H9 (cell line): ENCODE data around the gene S100Z. TPM values are rescaled to one million over a fixed set of nuclear protein-coding genes. Genes with fewer than 3 reads are reported as not detected.

Experiments
- DNase-seq: peaks from one replicate; pipeline ENCODE4 v3.0.0-alpha.2; 2017
- H2AFZ ChIP-seq: one replicate; pipeline ENCODE4 v1.6.1; 2013; ENCODE audit warnings: mild to moderate bottlenecking, low read length, control low read depth, moderate library complexity
- H2AK5ac ChIP-seq: 2 replicates; pipeline ENCODE4 v1.6.1; 2013; ENCODE audit warnings: low read length, control low read depth, mixed read lengths; ENCODE audit not compliant: insufficient read length
- H2BK120ac ChIP-seq: one replicate; pipeline ENCODE4 v1.6.1; 2013; ENCODE audit warnings: low read depth, mild to moderate bottlenecking, low read length, control low read depth, inconsistent platforms; ENCODE audit not compliant: poor library complexity, severe bottlenecking
- H2BK12ac ChIP-seq: 2 replicates; pipeline ENCODE4 v1.6.1; 2013; ENCODE audit warnings: low read length, control low read depth, mixed read lengths, low read depth; ENCODE audit not compliant: insufficient read length
- H2BK15ac ChIP-seq: 2 replicates; pipeline ENCODE4 v1.6.1; 2013; ENCODE audit warnings: low read depth, low read length, control low read depth
- H2BK20ac ChIP-seq: one replicate; pipeline ENCODE4 v1.6.1; 2013; ENCODE audit warnings: low read depth, mild to moderate bottlenecking, low read length, control low read depth, inconsistent platforms; ENCODE audit not compliant: poor library complexity, severe bottlenecking
- H2BK5ac ChIP-seq: 2 replicates; pipeline ENCODE4 v1.6.1; 2013; ENCODE audit warnings: low read length, control low read depth, mixed read lengths; ENCODE audit not compliant: insufficient read length
- H3K14ac ChIP-seq: 2 replicates; pipeline ENCODE4 v1.6.1; 2013; ENCODE audit warnings: low read length, control low read depth; ENCODE audit not compliant: insufficient read depth
- H3K18ac ChIP-seq: 2 replicates; pipeline ENCODE4 v1.6.1; 2013; ENCODE audit warnings: low read depth, mild to moderate bottlenecking, mixed read lengths, low read length, control low read depth; ENCODE audit not compliant: insufficient read length
- H3K23ac ChIP-seq: 2 replicates; pipeline ENCODE4 v1.6.1; 2013; ENCODE audit warnings: low read length, control low read depth, mixed read lengths, low read depth; ENCODE audit not compliant: insufficient read length
- H3K23me2 ChIP-seq: 2 replicates; pipeline ENCODE4 v1.6.1; 2013; ENCODE audit warnings: low read depth, mild to moderate bottlenecking, mixed read lengths, low read length, control low read depth; ENCODE audit not compliant: insufficient read length, poor library complexity, severe bottlenecking
- H3K27ac ChIP-seq: 2 replicates; pipeline ENCODE4 v1.5.1; 2013; ENCODE audit warnings: low read length, control low read depth, mixed read lengths, low read depth; ENCODE audit not compliant: insufficient read length
- H3K27me3 ChIP-seq: 2 replicates; pipeline ENCODE4 v1.6.1; 2013; ENCODE audit warnings: low read length, control low read depth, inconsistent platforms; ENCODE audit not compliant: insufficient read depth
- H3K4ac ChIP-seq: 2 replicates; pipeline ENCODE4 v1.6.1; 2013; ENCODE audit warnings: low read depth, mild to moderate bottlenecking, control low read depth, inconsistent platforms, low read length, moderate library complexity
- H3K4me1 ChIP-seq: 2 replicates; pipeline ENCODE4 v1.6.1; 2013; ENCODE audit warnings: low read length, control low read depth, inconsistent platforms; ENCODE audit not compliant: insufficient read depth
- H3K4me2 ChIP-seq: 2 replicates; pipeline ENCODE4 v1.6.1; 2013; ENCODE audit warnings: low read length, control low read depth, mixed read lengths; ENCODE audit not compliant: insufficient read length, insufficient read depth
- H3K56ac ChIP-seq: 2 replicates; pipeline ENCODE4 v1.6.1; 2013; ENCODE audit warnings: low read depth, mild to moderate bottlenecking, mixed read lengths, low read length, control low read depth; ENCODE audit not compliant: insufficient read length
- H3K79me1 ChIP-seq: 2 replicates; pipeline ENCODE4 v1.6.1; 2013; ENCODE audit warnings: low read depth, mild to moderate bottlenecking, moderate library complexity, low read length, control low read depth, inconsistent platforms; ENCODE audit not compliant: insufficient read depth, poor library complexity, severe bottlenecking
- H3K79me2 ChIP-seq: 2 replicates; pipeline ENCODE4 v1.6.1; 2013; ENCODE audit warnings: low read length, control low read depth, inconsistent platforms; ENCODE audit not compliant: insufficient read depth
- H3K9ac ChIP-seq: 2 replicates; pipeline ENCODE4 v1.6.1; 2013; ENCODE audit warnings: low read length, control low read depth, mixed read lengths; ENCODE audit not compliant: insufficient read length; ENCODE audit errors: extremely low read depth
- H3K9me3 ChIP-seq: one replicate; pipeline ENCODE4 v1.6.1; 2013; ENCODE audit warnings: low read depth, low read length, inconsistent platforms; ENCODE audit not compliant: control insufficient read depth
- H3T11ph ChIP-seq: one replicate; pipeline ENCODE4 v1.6.1; 2013; ENCODE audit warnings: mild to moderate bottlenecking, low read length, control low read depth, inconsistent platforms
- H4K20me1 ChIP-seq: one replicate; pipeline ENCODE4 v1.6.1; 2013; ENCODE audit not compliant: control insufficient read depth, insufficient read length, insufficient read depth
- H4K5ac ChIP-seq: 2 replicates; pipeline ENCODE4 v1.6.1; 2013; ENCODE audit warnings: low read depth, mild to moderate bottlenecking, mixed read lengths, low read length, control low read depth; ENCODE audit not compliant: insufficient read length
- H4K8ac ChIP-seq: replicated peaks from 2 replicates; pipeline ENCODE4 v1.6.1; 2013; ENCODE audit warnings: low read length, control low read depth, mixed read lengths, low read depth; ENCODE audit not compliant: insufficient read length
- H4K91ac ChIP-seq: 2 replicates; pipeline ENCODE4 v1.6.1; 2013; ENCODE audit warnings: low read depth, mild to moderate bottlenecking, moderate library complexity, mixed read lengths, low read length, control low read depth; ENCODE audit not compliant: insufficient read length
- H3K27ac Mint-ChIP-seq, 3 experiments: 2 replicates in 2 of 3; 3 replicates in 1 of 3; pipeline ENCODE4 v1.8.0; 2020 to 2021; ENCODE audit warnings: mixed read lengths in 3 of 3, mild to moderate bottlenecking in 1 of 3, moderate library complexity in 1 of 3
- H3K27me3 Mint-ChIP-seq: 2 replicates; pipeline ENCODE4 v1.8.0; 2021; ENCODE audit warnings: low read depth, mild to moderate bottlenecking, moderate library complexity, mixed read lengths
- H3K36me3 Mint-ChIP-seq, 3 experiments: 2 replicates in 2 of 3; 3 replicates in 1 of 3; pipeline ENCODE4 v1.8.0; 2020 to 2021; ENCODE audit warnings: low read depth in 3 of 3, mixed read lengths in 3 of 3; ENCODE audit not compliant: insufficient read depth in 1 of 3
- H3K4me1 Mint-ChIP-seq, 2 experiments: 2 replicates each; pipeline ENCODE4 v1.8.0; 2020; ENCODE audit warnings: mixed read lengths in 2 of 2
- H3K4me3 Mint-ChIP-seq, 2 experiments: 2 replicates in 1 of 2; 3 replicates in 1 of 2; pipeline ENCODE4 v1.8.0; 2020 to 2021; ENCODE audit warnings: mild to moderate bottlenecking in 2 of 2, mixed read lengths in 2 of 2, moderate library complexity in 1 of 2
- H3K9me3 Mint-ChIP-seq, 2 experiments: 2 replicates in 1 of 2; 3 replicates in 1 of 2; pipeline ENCODE4 v1.8.0; 2020; ENCODE audit warnings: mild to moderate bottlenecking in 2 of 2, mixed read lengths in 2 of 2, moderate library complexity in 1 of 2
- CTCF ChIP-seq: fragments of 200-600 bp; sonication (generic); conservative IDR thresholded peaks from 3 replicates; pipeline ENCODE4 v1.8.0; 2021; ENCODE audit warnings: antibody characterized with exemption, mild to moderate bottlenecking
- whole genome bisulfite sequencing: extraction: QIAGEN DNeasy Blood & Tissue Kit; methylation state at CpG from one replicate; pipeline ENCODE4 v1.1.7; 2013; ENCODE audit warnings: missing lambda C conversion rate, low lambda C conversion rate, mixed read lengths; ENCODE audit not compliant: insufficient read length; ENCODE audit errors: extremely low coverage; 5-methylcytosine and 5-hydroxymethylcytosine counted together
- total RNA-seq: library from RNA; stranded (reverse); gene quantifications from 2 replicates; pipeline ENCODE4 v1.2.1, GENCODE V29; 2021

Gene S100Z
- total RNA-seq, 1 experiment from 2014 or later, result not detected

DNA sequence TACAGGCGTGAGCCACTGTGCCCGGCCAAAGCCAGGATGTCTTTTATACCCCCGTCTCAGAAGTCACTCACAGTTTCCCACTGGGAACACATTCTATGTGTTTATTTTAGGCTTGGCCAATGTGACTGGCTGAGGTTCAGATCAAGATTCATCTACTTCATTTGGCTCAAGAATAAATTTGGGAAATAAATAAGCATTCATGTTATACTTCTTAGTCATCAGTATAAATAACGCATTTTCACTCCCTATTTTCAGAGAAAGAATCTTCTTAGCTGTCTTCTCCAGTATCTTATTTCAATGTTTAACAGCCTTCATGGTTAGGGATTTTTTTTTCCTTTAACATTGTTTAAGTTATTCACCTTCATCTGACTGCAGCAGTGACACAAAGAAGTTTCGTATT lies 11.8 kb downstream of the S100Z start:
- no peak overlapping the region for H2AK5ac ChIP-seq
- no peak overlapping the region for H2BK120ac ChIP-seq
- no peak for DNase-seq
- H4K20me1 ChIP-seq, result no peaks in the 10 kb centered on the region
- Mint-ChIP-seq H3K4me1 (peaks cover 11 to 15% of the 10 kb centered on the region in 2 experiments), H3K36me3 (no peaks in the 10 kb centered on the region), H3K4me3 (no peak overlapping the region), H3K27me3 (no peaks in the 10 kb centered on the region), H3K9me3 (peaks cover 0 to 4% of the 10 kb centered on the region in 2 experiments; a peak in 2 of 5 replicates), H3K27ac (0 out of 7 replicates have a peak overlapping the region, but pooled peaks of 1 of the 3 experiments have one; percentile 3)
- H3K4me2 ChIP-seq, result no peak overlapping the region
- no peak overlapping the region for H3K4ac ChIP-seq
- H3K23me2 ChIP-seq, result no peaks in the 10 kb centered on the region
- H3K9ac ChIP-seq, result no peak overlapping the region
- no peak overlapping the region for H4K8ac ChIP-seq
- no peak overlapping the region for H3K56ac ChIP-seq
- H3K23ac ChIP-seq, result no peak overlapping the region
- H2BK12ac ChIP-seq, result no peak overlapping the region
- no peak overlapping the region for H3K18ac ChIP-seq
- H3K27ac ChIP-seq, result no peak overlapping the region
- H3K9me3 ChIP-seq, result no peaks in the 10 kb centered on the region
- H2BK20ac ChIP-seq, result no peak overlapping the region
- no peak for TF ChIP-seq CTCF
- H4K5ac ChIP-seq, result no peak overlapping the region
- H2BK15ac ChIP-seq, result no peak overlapping the region
- H4K91ac ChIP-seq, result no peak overlapping the region
- no peaks in the 10 kb centered on the region for H3K4me1 ChIP-seq
- no peak overlapping the region for H3K14ac ChIP-seq
- H3K27me3 ChIP-seq, result no peaks in the 10 kb centered on the region
- H3T11ph ChIP-seq, result no peak overlapping the region
- no peaks in the 10 kb centered on the region for H3K79me2 ChIP-seq
- no CpG with 5 or more reads among the region's 5 CpGs for WGBS
- no peak overlapping the region for H2AFZ ChIP-seq
- no peak overlapping the region for H2BK5ac ChIP-seq
- no peaks in the 10 kb centered on the region for H3K79me1 ChIP-seq
